Loucy (cell line): ENCODE data around the gene NARF.

Experiments used
- H2AFZ ChIP-seq: fragments of 200-600 bp; sonication (generic); 2 replicates; pipeline ENCODE4 v1.6.0; 2016; ENCODE audit warnings: antibody characterized with exemption, mild to moderate bottlenecking, low read length, moderate library complexity
- H3F3A ChIP-seq: fragments of 200-600 bp; 2 replicates; pipeline ENCODE4 v1.6.0; 2016; ENCODE audit warnings: antibody characterized with exemption, low read depth, mild to moderate bottlenecking
- H3K27me3 ChIP-seq: fragments of 200-600 bp; sonication (generic); 2 replicates; pipeline ENCODE4 v1.6.1; 2014; ENCODE audit warnings: low read length, mild to moderate bottlenecking; ENCODE audit not compliant: insufficient read depth, poor library complexity, severe bottlenecking
- H3K36me3 ChIP-seq: fragments of 200-600 bp; sonication (generic); 2 replicates; pipeline ENCODE4 v1.6.1; 2016; ENCODE audit warnings: low read length; ENCODE audit not compliant: insufficient read depth
- H3K4me1 ChIP-seq: fragments of 200-600 bp; sonication (generic); 2 replicates; pipeline ENCODE4 v1.5.1; 2014; ENCODE audit warnings: low read length, mild to moderate bottlenecking; ENCODE audit not compliant: insufficient read depth, poor library complexity, severe bottlenecking
- H3K4me2 ChIP-seq: fragments of 200-600 bp; sonication (generic); 2 replicates; pipeline ENCODE4 v1.6.0; 2014; ENCODE audit warnings: antibody characterized with exemption, low read length, low read depth, mild to moderate bottlenecking; ENCODE audit not compliant: poor library complexity, severe bottlenecking
- H3K4me3 ChIP-seq: fragments of 200-600 bp; sonication (generic); 2 replicates; pipeline ENCODE4 v1.5.1; 2014; ENCODE audit warnings: low read length, mild to moderate bottlenecking, mixed read lengths; ENCODE audit not compliant: poor library complexity, severe bottlenecking
- H3K79me2 ChIP-seq: fragments of 200-600 bp; sonication (generic); 2 replicates; pipeline ENCODE4 v1.6.1; 2014; ENCODE audit warnings: low read length; ENCODE audit not compliant: insufficient read depth
- H3K9ac ChIP-seq: fragments of 200-600 bp; sonication (generic); 2 replicates; pipeline ENCODE4 v1.6.0; 2014; ENCODE audit warnings: mild to moderate bottlenecking, low read depth, low read length, moderate library complexity; ENCODE audit not compliant: poor library complexity, severe bottlenecking
- H3K9me2 ChIP-seq: fragments of 200-600 bp; sonication (generic); replicated peaks from 2 replicates; pipeline ENCODE4 v1.6.1; 2016; ENCODE audit warnings: low read depth, low read length, mixed read lengths
- H3K9me3 ChIP-seq: fragments of 200-600 bp; sonication (generic); 2 replicates; pipeline ENCODE4 v1.6.1; 2014; ENCODE audit warnings: mild to moderate bottlenecking, antibody characterized with exemption, low read length, low read depth; ENCODE audit not compliant: insufficient read depth
- H4K20me1 ChIP-seq: fragments of 200-600 bp; sonication (generic); 2 replicates; pipeline ENCODE4 v1.6.0; 2014; ENCODE audit warnings: antibody characterized with exemption, low read length, mild to moderate bottlenecking; ENCODE audit not compliant: insufficient read depth, poor library complexity, severe bottlenecking
- EZH2phosphoT487 ChIP-seq: fragments of 200-600 bp; IDR thresholded peaks from 2 replicates; pipeline ENCODE4 v1.6.1; 2018; ENCODE audit warnings: antibody characterized with exemption, mild to moderate bottlenecking, moderate library complexity, borderline replicate concordance
- TF ChIP-seq, protein P1 (sequence below): fragments of 200-600 bp; sonication (generic); conservative IDR thresholded peaks from 2 replicates; pipeline ENCODE4 v1.5.1; 2014; ENCODE audit warnings: mild to moderate bottlenecking, antibody characterized with exemption, low read length

The NARF gene

DNA sequence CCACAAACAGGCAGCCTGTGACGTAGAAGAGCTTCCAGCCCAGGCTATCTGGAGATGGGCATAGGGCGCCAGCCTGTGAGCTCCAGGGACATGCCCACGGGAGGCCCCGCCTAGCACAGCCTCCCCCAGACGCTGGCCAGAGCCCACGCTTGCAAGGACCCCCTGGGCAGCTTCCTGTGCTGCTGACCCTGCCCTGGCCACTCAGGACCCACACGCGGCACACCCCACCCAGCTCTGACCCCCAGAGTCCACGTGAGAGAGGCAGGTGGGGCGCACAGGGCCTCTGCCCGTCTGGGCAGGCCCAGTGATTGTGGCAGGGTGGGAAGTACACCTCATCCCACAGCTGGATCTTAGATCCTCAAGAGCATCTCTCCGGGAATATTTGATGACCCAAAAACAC lies 11.9 kb upstream of the NARF start:
- Histone ChIP-seq H3K9me3 (no peaks in the 10 kb centered on the region), H3K9ac (no peak overlapping the region), H3K4me2 (peak overlapping the region; percentile 3), H3F3A (peaks cover 15% of the 10 kb centered on the region), H4K20me1 (peaks cover 28% of the 10 kb centered on the region), H3K79me2 (peaks cover 62% of the 10 kb centered on the region), H3K9me2 (no peaks in the 10 kb centered on the region), H3K4me3 (no peak overlapping the region), H3K4me1 (peaks cover 28% of the 10 kb centered on the region), H3K36me3 (peaks cover 23% of the 10 kb centered on the region; the same call in 1 of the 2 replicates), H3K27me3 (no peaks in the 10 kb centered on the region), H2AFZ (no peak overlapping the region)
- TF ChIP-seq, protein P1, sequence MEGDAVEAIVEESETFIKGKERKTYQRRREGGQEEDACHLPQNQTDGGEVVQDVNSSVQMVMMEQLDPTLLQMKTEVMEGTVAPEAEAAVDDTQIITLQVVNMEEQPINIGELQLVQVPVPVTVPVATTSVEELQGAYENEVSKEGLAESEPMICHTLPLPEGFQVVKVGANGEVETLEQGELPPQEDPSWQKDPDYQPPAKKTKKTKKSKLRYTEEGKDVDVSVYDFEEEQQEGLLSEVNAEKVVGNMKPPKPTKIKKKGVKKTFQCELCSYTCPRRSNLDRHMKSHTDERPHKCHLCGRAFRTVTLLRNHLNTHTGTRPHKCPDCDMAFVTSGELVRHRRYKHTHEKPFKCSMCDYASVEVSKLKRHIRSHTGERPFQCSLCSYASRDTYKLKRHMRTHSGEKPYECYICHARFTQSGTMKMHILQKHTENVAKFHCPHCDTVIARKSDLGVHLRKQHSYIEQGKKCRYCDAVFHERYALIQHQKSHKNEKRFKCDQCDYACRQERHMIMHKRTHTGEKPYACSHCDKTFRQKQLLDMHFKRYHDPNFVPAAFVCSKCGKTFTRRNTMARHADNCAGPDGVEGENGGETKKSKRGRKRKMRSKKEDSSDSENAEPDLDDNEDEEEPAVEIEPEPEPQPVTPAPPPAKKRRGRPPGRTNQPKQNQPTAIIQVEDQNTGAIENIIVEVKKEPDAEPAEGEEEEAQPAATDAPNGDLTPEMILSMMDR = no peak
- no peak for TF ChIP-seq EZH2phosphoT487

DNA sequence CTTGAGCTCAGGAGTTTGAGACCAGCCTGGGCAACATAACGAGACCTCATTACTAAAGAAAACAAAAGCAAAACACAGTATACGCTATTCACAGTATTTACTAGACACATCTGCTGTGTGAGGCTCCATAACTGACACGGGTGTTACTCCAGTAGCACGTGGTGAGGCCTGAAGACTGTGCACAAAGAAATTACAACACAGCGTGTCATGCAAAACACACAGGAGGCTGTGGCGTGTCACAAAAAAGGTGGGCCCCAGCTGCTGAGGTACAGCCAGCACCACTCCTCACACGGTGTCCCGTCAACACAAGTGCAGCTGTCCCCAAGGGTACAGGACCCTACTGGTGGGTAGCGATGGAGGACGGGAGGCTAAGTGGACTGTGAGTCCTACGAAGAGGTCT lies 10.7 kb upstream of the NARF start:
- Histone ChIP-seq H3F3A (peaks cover 15% of the 10 kb centered on the region), H3K27me3 (no peaks in the 10 kb centered on the region), H3K4me3 (peak overlapping the region; percentile 40), H3K9me2 (no peaks in the 10 kb centered on the region), H3K9me3 (no peaks in the 10 kb centered on the region), H3K4me1 (peaks cover 28% of the 10 kb centered on the region), H3K79me2 (peaks cover 65% of the 10 kb centered on the region), H3K36me3 (peaks cover 16% of the 10 kb centered on the region; the same call in 1 of the 2 replicates), H3K9ac (no peak overlapping the region), H2AFZ (no peak overlapping the region), H3K4me2 (peak overlapping the region; percentile 37), H4K20me1 (peaks cover 22% of the 10 kb centered on the region)
- TF ChIP-seq, protein P1 = no peak
- no peak for TF ChIP-seq EZH2phosphoT487

DNA sequence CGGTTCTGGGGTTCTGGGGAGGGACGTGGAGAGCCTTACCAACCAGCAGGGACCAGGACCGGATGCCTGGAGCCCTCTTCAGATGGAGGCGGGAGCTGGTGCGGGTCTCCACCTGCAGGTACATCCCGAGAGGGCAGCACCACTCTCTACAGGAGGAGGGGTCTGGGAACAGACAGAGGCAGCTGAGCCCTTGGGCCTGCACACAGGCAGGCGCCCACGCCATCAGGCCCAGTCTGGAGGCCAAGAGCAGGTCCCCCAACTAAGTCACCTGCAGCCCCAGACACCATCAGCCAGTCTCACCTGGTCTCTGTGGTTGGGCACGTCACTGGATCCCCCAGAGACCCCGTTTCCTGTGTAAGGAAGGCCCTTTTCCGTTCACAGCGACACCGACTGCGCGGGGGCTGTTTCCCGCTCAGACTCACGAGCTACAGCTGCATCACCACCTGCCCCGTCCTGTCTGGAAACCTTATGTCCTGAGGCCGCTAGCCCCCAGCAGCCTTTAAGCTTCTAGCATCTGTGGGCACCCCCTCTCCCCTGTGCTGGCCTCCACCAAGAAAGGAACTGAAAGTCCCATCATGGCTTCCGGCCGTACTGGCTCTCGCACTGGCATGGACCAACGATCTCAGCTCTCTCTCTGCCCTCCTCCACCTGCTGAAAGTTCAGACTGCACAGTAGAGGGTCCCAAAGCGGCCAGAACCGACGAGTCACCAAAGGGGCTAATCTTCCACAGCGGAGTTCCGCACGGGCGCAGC lies 9.2 kb upstream of the NARF start:
- no peak overlapping the region for H2AFZ ChIP-seq
- TF ChIP-seq EZH2phosphoT487 = no peak
- TF ChIP-seq, protein P1 = peak; percentile 29; the same call in 1 of the 2 replicates

More for the DNA sequence above, 9.2 kb upstream of the NARF start:
- peaks cover 15% of the 10 kb centered on the region for H3F3A ChIP-seq
- peaks cover 19% of the 10 kb centered on the region for H4K20me1 ChIP-seq
- H3K27me3 ChIP-seq = no peaks in the 10 kb centered on the region
- H3K79me2 ChIP-seq = peaks cover 63% of the 10 kb centered on the region
- peak overlapping the region; percentile 80 for H3K4me2 ChIP-seq
- H3K4me1 ChIP-seq = peaks cover 28% of the 10 kb centered on the region
- peak overlapping the region; percentile 99 for H3K9ac ChIP-seq
- H3K36me3 ChIP-seq = peaks cover 3% of the 10 kb centered on the region; the same call in 1 of the 2 replicates
- no peaks in the 10 kb centered on the region for H3K9me3 ChIP-seq
- peak overlapping the region; percentile 89 for H3K4me3 ChIP-seq
- H3K9me2 ChIP-seq = no peaks in the 10 kb centered on the region
